ENCODE measurements around the gene ARAP2.

- TF ChIP-seq, protein P1, sequence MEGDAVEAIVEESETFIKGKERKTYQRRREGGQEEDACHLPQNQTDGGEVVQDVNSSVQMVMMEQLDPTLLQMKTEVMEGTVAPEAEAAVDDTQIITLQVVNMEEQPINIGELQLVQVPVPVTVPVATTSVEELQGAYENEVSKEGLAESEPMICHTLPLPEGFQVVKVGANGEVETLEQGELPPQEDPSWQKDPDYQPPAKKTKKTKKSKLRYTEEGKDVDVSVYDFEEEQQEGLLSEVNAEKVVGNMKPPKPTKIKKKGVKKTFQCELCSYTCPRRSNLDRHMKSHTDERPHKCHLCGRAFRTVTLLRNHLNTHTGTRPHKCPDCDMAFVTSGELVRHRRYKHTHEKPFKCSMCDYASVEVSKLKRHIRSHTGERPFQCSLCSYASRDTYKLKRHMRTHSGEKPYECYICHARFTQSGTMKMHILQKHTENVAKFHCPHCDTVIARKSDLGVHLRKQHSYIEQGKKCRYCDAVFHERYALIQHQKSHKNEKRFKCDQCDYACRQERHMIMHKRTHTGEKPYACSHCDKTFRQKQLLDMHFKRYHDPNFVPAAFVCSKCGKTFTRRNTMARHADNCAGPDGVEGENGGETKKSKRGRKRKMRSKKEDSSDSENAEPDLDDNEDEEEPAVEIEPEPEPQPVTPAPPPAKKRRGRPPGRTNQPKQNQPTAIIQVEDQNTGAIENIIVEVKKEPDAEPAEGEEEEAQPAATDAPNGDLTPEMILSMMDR (IDR thresholded peaks at IDR 0.05): no peak
- no peak for TF ChIP-seq POLR2AphosphoS5 (IDR thresholded peaks at IDR 0.05; ENCODE audit: insufficient read depth in 1 of 2, low read depth in 1 of 2)
- TF ChIP-seq POLR2A (IDR thresholded peaks at IDR 0.05): no peak
Observed at GRCh38 chr4:36180206-36180605, 64.1 kb downstream of the ARAP2 start.
